K562 (cell line): ENCODE results near the gene P2RY14. TPM values are rescaled to one million over a fixed set of nuclear protein-coding genes. Genes with fewer than 3 reads are reported as not detected.
A peak's percentile ranks its signal among the peaks of the same experiment; 100 is the strongest.

Experiments used
- ARID2 ChIP-seq: fragments of 450-650 bp; IDR thresholded peaks from 2 replicates; pipeline ENCODE4 v1.6.1; 2017; ENCODE audit warnings: antibody characterized with exemption, mild to moderate bottlenecking
- FOXA3 ChIP-seq, 2 experiments: fragments of 450-650 bp in 1 of 2; sonication (generic) in 1 of 2; formaldehyde crosslinking; IDR thresholded peaks in 1 of 2; conservative IDR thresholded peaks in 1 of 2; 2 replicates each; pipeline versions ENCODE4 v1.4.0 to v1.8.0; 2020 to 2022; ENCODE audit warnings: mild to moderate bottlenecking in 2 of 2, missing genetic modification reagents in 1 of 2
- FOXJ2 ChIP-seq: fragments of 200-800 bp; sonication (Bioruptor generic); IDR thresholded peaks from 2 replicates; pipeline ENCODE4 v1.6.1; 2016; ENCODE audit warnings: missing genetic modification characterization, missing compliant biosample characterization
- HIVEP1 ChIP-seq: fragments of 250-450 bp; sonication (Bioruptor Pico); IDR thresholded peaks from 2 replicates; pipeline ENCODE4 v1.4.0; 2020; ENCODE audit warnings: mild to moderate bottlenecking
- KLF10 ChIP-seq: fragments of 250-450 bp; sonication (Bioruptor Pico); IDR thresholded peaks from 2 replicates; pipeline ENCODE4 v1.6.1; 2021; ENCODE audit warnings: matching md5 sums
- MCM2 ChIP-seq: fragments of 450-650 bp; IDR thresholded peaks from 2 replicates; pipeline ENCODE4 v1.6.1; 2017; ENCODE audit warnings: low read depth, mild to moderate bottlenecking
- MEF2A ChIP-seq: IDR thresholded peaks from 2 replicates; pipeline ENCODE4 v1.6.1; 2011; ENCODE audit warnings: low read depth, mild to moderate bottlenecking, low read length, moderate library complexity; ENCODE audit not compliant: control insufficient read depth
- RAD21 ChIP-seq, 2 experiments: fragments of 250-450 bp in 1 of 2; fragments of 450-650 bp in 1 of 2; sonication (Bioruptor Pico) in 1 of 2; formaldehyde crosslinking in 1 of 2; IDR thresholded peaks in 1 of 2; conservative IDR thresholded peaks in 1 of 2; 2 replicates each; pipeline versions ENCODE4 v1.4.0 to v1.8.0; 2020 to 2022; ENCODE audit warnings: mild to moderate bottlenecking in 2 of 2, moderate library complexity in 1 of 2
- RCOR1 ChIP-seq, 2 experiments: IDR thresholded peaks; 2 replicates each; pipeline ENCODE4 v1.6.1; 2012; ENCODE audit warnings: low read depth in 2 of 2, low read length in 2 of 2, borderline replicate concordance in 1 of 2, improper control_type of control experiment in 1 of 2
- SIN3B ChIP-seq: fragments of 450-650 bp; IDR thresholded peaks from 2 replicates; pipeline ENCODE4 v1.6.1; 2017; ENCODE audit warnings: low read depth, mild to moderate bottlenecking, moderate library complexity
- SLC30A9 ChIP-seq: fragments of 250-450 bp; sonication (Bioruptor Pico); IDR thresholded peaks from 2 replicates; pipeline ENCODE4 v1.8.0; 2022; ENCODE audit warnings: mild to moderate bottlenecking, moderate library complexity
- TAF7 ChIP-seq: fragments of 450-650 bp; IDR thresholded peaks from 2 replicates; pipeline ENCODE4 v1.6.1; 2016; ENCODE audit warnings: missing genetic modification characterization, missing compliant biosample characterization
- TEAD1 ChIP-seq, 2 experiments: fragments of 450-650 bp in 1 of 2; sonication (generic) in 1 of 2; formaldehyde crosslinking; IDR thresholded peaks; 2 replicates each; pipeline versions ENCODE4 v1.4.0 to v1.8.0; 2020 to 2022; ENCODE audit warnings: mild to moderate bottlenecking in 2 of 2, missing genetic modification reagents in 1 of 2
- ZEB2 ChIP-seq: fragments of 450-650 bp; IDR thresholded peaks from 2 replicates; pipeline ENCODE4 v1.6.1; 2016
- ZKSCAN1 ChIP-seq: fragments of 150-350 bp; IDR thresholded peaks from 2 replicates; pipeline ENCODE4 v1.6.1; 2016; ENCODE audit warnings: low read depth, low read length
- ZNF717 ChIP-seq: fragments of 250-450 bp; sonication (Bioruptor Pico); IDR thresholded peaks from 2 replicates; pipeline ENCODE4 v1.5.0; 2021
- polyA plus RNA-seq, 8 experiments: library from polyadenylated mRNA; depleted of rRNA in 4 of 8; stranded (reverse) in 5 of 8; unstranded in 3 of 8; fragments of >200 nt; fragmentation: Nextera tagmentation in 2 of 8; fragmentation: Illumina TruSeq in 1 of 8; extraction: Ambion mirVana in 2 of 8; extraction: Trizol in 1 of 8; gene quantifications; 2 replicates each; pipeline versions ENCODE4 v1.2.1 to v1.2.3, GENCODE V29; 2011 to 2014; ENCODE audit warnings: inconsistent platforms in 1 of 8, missing spikeins in 1 of 8
- total RNA-seq, 7 experiments: library from RNA; depleted of rRNA in 6 of 7; stranded (reverse); fragments of >200 nt in 6 of 7; fragmentation: Illumina TruSeq in 2 of 7; extraction: Trizol in 2 of 7; gene quantifications; 2 replicates each; pipeline versions ENCODE4 v1.2.1 to v1.2.3, GENCODE V29; 2011 to 2021; ENCODE audit warnings: low replicate concordance in 1 of 7
- TF ChIP-seq, protein P1 (sequence below): IDR thresholded peaks from 2 replicates; pipeline ENCODE4 v1.6.1; 2011; ENCODE audit warnings: borderline replicate concordance, low read depth, mild to moderate bottlenecking, moderate library complexity, low read length; ENCODE audit not compliant: insufficient read depth, poor library complexity, severe bottlenecking
- TF ChIP-seq, protein P2 (sequence below): sonication (generic); formaldehyde crosslinking; IDR thresholded peaks from 2 replicates; pipeline ENCODE4 v1.8.0; 2022; ENCODE audit warnings: mild to moderate bottlenecking, low read depth, missing genetic modification reagents
- TF ChIP-seq, protein P3 (sequence below): sonication (generic); formaldehyde crosslinking; IDR thresholded peaks from 2 replicates; pipeline ENCODE4 v1.8.1; 2023; ENCODE audit warnings: mild to moderate bottlenecking, missing genetic modification reagents
- TF ChIP-seq, protein P4 (sequence below): sonication (generic); formaldehyde crosslinking; IDR thresholded peaks from 2 replicates; pipeline ENCODE4 v1.8.0; 2022; ENCODE audit warnings: missing genetic modification reagents, mild to moderate bottlenecking, borderline replicate concordance
- TF ChIP-seq, protein P5 (sequence below), 2 experiments: fragments of 450-650 bp in 1 of 2; sonication (generic) in 1 of 2; formaldehyde crosslinking; conservative IDR thresholded peaks; 2 replicates each; pipeline versions ENCODE4 v1.4.0 to v1.8.1; 2020 to 2022; ENCODE audit warnings: mild to moderate bottlenecking in 1 of 2, missing genetic modification reagents in 1 of 2

Gene P2RY14
- total and polyA plus RNA-seq, 9 of the 15 experiments (the other 6 are each of a cell fraction or from before 2014, with no cell fraction given) = not detected

DNA sequence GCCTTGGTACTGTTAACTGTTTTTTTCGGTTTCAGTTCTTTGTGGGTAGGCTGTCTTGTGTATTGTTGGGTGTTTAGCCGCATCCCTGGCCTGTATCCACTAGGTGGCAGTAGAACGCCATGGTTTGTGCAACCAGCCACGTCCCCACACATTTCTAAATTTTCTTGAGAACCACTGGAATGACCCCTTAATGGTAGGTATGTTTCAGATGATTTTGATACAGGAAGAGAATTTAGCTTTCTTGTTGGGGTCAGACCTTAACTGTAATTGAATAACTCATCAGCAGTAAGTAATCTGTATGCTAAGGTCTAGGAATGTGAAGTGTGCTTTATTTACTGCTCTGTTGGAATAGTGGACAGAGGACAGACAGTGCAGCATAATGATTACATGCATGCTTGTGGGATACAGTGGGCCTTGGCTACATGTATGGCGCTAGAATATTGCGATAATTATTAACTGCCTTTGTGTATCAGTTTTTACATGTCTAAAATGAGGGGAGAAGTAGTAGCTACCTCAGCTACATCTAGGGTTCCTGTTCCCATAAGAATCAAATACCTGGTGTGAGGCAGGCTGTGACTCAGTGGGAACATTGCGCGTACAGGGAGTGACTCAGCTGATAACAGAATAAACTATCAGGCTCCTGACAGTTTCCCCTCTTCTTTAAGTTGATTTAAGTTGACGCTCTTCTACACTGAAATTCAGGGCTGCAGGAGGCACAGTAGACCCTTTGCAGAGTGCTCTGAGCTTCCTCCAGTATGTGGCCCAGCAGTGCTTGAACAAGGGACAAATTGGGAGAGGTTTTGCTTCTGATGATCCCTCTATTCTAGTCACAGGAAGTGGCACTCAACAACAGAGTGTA lies 50.3 kb downstream of the P2RY14 start (continued):
- TF ChIP-seq, protein P1, sequence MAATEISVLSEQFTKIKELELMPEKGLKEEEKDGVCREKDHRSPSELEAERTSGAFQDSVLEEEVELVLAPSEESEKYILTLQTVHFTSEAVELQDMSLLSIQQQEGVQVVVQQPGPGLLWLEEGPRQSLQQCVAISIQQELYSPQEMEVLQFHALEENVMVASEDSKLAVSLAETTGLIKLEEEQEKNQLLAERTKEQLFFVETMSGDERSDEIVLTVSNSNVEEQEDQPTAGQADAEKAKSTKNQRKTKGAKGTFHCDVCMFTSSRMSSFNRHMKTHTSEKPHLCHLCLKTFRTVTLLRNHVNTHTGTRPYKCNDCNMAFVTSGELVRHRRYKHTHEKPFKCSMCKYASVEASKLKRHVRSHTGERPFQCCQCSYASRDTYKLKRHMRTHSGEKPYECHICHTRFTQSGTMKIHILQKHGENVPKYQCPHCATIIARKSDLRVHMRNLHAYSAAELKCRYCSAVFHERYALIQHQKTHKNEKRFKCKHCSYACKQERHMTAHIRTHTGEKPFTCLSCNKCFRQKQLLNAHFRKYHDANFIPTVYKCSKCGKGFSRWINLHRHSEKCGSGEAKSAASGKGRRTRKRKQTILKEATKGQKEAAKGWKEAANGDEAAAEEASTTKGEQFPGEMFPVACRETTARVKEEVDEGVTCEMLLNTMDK = no peak
- TF ChIP-seq ZEB2 = no peak
- peak; percentile 86 to 92 for TF ChIP-seq RAD21 (CRISPR knock-in tag; conservative IDR thresholded peaks at IDR 0.05 in 1 of 2, IDR thresholded peaks at IDR 0.05 in 1 of 2)
- no peak for TF ChIP-seq KLF10 (CRISPR knock-in tag)
- peak; percentile 56; the same call in 1 of the 2 replicates for TF ChIP-seq ARID2
- TF ChIP-seq SLC30A9 (CRISPR knock-in tag) = no peak
- TF ChIP-seq FOXJ2 = peak; percentile 23; the same call in 1 of the 2 replicates
- TF ChIP-seq TEAD1 (CRISPR knock-in tag; IDR thresholded peaks at IDR 0.05) = no peak
- TF ChIP-seq SIN3B = no peak
- TF ChIP-seq FOXA3 (CRISPR knock-in tag; conservative IDR thresholded peaks at IDR 0.05 in 1 of 2, IDR thresholded peaks at IDR 0.05 in 1 of 2) = no peak
- no peak for TF ChIP-seq MCM2
- TF ChIP-seq MEF2A = no peak
- 0 out of 4 replicates have a peak, but pooled peaks of 1 of the 2 experiments have one; percentile 31 for TF ChIP-seq RCOR1 (IDR thresholded peaks at IDR 0.05; ENCODE audit: borderline replicate concordance in 1 of 2, low read depth in 2 of 2, low read length in 2 of 2)
- no peak for TF ChIP-seq TAF7 (tag)
- no peak for TF ChIP-seq HIVEP1
- TF ChIP-seq, protein P2, sequence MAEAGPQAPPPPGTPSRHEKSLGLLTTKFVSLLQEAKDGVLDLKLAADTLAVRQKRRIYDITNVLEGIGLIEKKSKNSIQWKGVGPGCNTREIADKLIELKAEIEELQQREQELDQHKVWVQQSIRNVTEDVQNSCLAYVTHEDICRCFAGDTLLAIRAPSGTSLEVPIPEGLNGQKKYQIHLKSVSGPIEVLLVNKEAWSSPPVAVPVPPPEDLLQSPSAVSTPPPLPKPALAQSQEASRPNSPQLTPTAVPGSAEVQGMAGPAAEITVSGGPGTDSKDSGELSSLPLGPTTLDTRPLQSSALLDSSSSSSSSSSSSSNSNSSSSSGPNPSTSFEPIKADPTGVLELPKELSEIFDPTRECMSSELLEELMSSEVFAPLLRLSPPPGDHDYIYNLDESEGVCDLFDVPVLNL (CRISPR knock-in tag) = no peak
- TF ChIP-seq, protein P3, sequence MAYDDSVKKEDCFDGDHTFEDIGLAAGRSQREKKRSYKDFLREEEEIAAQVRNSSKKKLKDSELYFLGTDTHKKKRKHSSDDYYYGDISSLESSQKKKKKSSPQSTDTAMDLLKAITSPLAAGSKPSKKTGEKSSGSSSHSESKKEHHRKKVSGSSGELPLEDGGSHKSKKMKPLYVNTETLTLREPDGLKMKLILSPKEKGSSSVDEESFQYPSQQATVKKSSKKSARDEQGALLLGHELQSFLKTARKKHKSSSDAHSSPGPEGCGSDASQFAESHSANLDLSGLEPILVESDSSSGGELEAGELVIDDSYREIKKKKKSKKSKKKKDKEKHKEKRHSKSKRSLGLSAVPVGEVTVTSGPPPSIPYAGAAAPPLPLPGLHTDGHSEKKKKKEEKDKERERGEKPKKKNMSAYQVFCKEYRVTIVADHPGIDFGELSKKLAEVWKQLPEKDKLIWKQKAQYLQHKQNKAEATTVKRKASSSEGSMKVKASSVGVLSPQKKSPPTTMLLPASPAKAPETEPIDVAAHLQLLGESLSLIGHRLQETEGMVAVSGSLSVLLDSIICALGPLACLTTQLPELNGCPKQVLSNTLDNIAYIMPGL (CRISPR knock-in tag) = no peak
- no peak for TF ChIP-seq ZKSCAN1
- no peak for TF ChIP-seq ZNF717 (CRISPR knock-in tag)
- TF ChIP-seq, protein P4, sequence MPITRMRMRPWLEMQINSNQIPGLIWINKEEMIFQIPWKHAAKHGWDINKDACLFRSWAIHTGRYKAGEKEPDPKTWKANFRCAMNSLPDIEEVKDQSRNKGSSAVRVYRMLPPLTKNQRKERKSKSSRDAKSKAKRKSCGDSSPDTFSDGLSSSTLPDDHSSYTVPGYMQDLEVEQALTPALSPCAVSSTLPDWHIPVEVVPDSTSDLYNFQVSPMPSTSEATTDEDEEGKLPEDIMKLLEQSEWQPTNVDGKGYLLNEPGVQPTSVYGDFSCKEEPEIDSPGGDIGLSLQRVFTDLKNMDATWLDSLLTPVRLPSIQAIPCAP (CRISPR knock-in tag) = no peak
- TF ChIP-seq, protein P5, sequence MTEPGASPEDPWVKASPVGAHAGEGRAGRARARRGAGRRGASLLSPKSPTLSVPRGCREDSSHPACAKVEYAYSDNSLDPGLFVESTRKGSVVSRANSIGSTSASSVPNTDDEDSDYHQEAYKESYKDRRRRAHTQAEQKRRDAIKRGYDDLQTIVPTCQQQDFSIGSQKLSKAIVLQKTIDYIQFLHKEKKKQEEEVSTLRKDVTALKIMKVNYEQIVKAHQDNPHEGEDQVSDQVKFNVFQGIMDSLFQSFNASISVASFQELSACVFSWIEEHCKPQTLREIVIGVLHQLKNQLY (CRISPR knock-in tag; conservative IDR thresholded peaks at IDR 0.05) = no peak
